GM18505 (cell line): ENCODE data around the gene ITPRID2.
"Not testable (repeated sequence)": the region's sequence is repeated elsewhere in the genome, so short reads cannot be mapped to it uniquely, and the experiment has no call there.

Experiments used
- ATAC-seq: cut with Tn5 transposase; IDR thresholded peaks from one replicate; pipeline ENCODE4 v1.9.1; 2021; ENCODE audit not compliant: unreplicated experiment
- POLR2A ChIP-seq: IDR thresholded peaks from 4 replicates; pipeline ENCODE4 v1.6.1; 2011; ENCODE audit warnings: borderline replicate concordance; ENCODE audit not compliant: insufficient read depth, insufficient read length; ENCODE audit errors: extremely low read depth

ITPRID2 gene

DNA sequence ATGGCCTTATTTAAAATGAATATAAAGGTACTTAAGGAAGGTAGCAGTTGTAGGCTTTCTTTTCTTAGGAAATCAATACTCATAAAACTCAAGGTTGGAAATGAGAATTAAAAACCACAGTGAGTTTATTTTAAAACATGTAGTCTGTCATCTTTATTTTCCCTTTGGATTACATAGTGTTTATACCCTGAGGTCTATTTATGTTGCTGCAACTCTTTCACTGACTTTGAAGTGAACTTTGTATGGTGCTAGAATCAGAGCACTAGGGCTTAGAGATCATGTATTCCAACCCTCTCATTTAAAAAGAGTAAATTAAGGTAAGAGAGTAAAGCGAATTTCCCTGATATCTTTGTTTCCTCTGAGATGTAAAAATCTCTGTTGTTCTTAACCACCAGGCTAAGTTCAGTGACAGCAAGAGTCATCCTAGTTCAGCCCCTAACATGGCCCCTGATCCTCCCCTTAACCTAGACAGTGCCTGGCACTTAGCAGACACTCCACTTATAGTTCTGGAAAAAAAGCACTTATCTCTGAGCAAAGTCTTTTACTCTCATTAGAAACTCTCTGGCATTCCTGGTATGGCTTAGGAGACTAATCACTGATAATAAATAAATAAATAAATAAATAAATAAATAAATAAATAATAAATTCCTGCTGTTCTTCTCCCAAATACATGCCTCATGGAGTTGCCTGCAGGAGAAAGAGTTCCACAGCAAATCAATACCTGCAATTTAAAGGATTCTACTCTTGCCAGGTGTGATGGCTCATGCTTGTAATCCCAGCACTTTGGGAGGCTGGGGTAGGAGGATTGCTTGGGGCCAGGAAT is 61.1 kb downstream of the ITPRID2 start:
- TF ChIP-seq POLR2A: no peak
- no peak for ATAC-seq

DNA sequence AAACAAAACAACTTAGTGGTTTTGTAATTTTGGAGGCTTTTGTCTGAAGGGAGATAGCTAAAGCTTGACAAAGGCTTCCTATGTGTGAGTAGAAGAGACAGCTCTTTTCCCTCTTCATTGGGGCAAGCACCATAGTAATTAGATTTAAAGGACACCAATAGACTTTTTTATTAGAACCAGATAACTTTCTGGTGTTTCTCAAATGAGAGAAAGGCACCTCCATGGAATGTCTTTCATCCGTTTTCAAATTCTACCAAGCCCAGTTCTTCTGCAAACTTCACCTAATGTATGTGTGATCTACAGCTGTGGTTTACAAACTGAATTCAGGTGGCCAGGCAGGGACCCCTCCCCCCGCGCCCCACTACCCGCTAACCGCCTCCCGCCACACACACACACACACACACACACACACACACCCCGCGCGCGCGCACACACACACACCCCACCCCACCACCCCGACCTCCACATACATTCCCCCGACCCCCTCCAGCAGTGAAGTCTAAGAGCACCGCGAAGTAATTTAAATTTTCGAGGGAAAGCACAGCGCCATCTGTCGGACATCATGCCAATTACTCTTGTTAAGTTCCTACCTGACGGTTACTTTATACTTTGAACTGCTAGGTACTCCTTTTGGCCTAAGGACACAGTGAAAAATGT is 62.5 kb downstream of the ITPRID2 start:
- TF ChIP-seq POLR2A: no peak
- peak; percentile 79 for ATAC-seq

DNA sequence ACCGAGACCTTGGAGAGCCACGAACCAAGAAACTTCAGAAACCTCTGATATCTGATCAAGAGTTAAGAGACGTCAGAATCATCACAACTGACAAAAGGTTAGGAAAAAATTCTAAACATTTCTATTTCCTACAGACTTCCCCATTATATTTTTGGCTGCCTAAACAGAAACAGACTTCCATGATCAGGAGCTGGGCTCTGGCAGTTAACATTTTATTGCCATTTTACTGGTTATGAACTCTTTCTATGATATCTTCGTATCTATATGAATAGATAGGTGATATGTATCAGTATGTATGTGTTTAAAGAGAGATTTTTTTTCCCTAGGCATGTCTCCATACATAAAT is 63.0 kb downstream of the ITPRID2 start:
- peak; percentile 7 for ATAC-seq
- no peak for TF ChIP-seq POLR2A

DNA sequence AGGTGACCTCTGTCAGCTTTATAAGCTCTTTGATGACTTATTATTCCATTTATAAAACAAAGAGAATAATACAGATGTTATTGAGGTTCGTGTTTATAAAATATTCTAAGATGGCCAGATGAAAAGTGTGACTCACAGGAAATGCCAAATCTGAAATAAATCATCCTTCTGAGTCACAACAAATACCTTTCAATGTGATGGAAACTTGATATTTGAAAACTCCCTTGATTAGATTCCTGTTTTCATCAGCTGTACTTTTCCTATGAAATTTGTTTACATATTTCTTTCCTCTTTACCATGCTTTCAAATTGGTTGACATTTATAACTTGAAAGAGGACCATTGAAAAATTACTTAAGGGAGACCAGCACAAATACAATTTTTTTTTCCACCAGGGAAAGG is 63.5 kb downstream of the ITPRID2 start:
- TF ChIP-seq POLR2A: no peak
- ATAC-seq: no peak

DNA sequence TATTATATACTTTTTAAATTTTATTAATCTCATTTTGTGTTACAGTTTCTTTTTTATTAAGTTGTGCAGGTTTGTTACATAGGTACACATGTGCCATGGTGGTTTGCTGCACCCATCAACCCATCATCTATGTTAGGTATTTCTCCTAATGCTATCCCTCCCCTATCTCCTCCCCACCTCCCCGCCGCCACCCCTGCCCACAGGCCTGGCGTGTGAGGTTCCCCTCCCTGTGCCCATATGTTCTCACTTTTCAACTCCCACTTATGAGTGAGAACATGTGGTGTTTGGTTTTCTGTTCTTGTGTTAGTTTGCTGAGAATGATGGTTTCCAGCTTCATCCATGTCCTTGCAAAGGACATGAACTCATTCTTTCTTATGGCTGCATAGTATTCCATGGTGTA is 64.3 kb downstream of the ITPRID2 start:
- ATAC-seq: not testable (repeated sequence)

DNA sequence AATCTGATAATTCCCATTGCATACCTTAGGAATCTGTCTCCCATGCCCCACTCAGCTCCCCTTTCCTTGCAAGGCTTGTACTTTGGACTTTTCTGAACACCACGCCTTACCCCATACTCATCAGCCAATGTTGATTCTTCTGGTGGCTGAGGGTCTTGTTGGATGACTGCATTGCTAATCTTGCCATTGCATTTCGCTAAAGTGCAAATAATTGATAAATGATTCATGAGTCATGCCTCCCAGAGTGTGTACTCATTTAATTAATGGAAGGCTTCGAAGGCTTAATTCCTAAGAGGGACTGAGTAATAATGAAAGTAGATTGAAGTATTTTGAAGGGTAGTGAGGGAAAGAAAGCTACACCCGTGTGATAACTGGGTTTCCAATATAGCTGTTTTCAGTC is 66.1 kb downstream of the ITPRID2 start:
- TF ChIP-seq POLR2A: no peak
- ATAC-seq: no peak

DNA sequence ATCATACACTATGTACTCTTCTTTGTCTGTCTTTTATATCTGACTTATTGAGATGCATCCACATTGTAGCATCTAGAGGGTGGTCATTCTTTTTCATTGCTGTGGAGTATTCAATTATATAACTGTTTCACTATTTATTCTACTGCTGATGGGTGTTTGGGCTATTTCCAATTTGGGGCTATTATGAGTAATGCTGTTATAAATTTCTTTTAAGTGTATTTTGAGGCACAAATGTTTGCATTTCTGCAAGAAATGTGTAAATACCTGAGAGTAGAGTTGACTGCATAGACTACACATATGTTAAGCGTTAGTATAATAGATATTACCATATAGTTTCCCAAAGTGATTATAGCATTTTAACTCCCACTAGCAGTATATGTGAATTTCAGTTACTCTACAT is 67.2 kb downstream of the ITPRID2 start:
- TF ChIP-seq POLR2A: no peak
- ATAC-seq: no peak

DNA sequence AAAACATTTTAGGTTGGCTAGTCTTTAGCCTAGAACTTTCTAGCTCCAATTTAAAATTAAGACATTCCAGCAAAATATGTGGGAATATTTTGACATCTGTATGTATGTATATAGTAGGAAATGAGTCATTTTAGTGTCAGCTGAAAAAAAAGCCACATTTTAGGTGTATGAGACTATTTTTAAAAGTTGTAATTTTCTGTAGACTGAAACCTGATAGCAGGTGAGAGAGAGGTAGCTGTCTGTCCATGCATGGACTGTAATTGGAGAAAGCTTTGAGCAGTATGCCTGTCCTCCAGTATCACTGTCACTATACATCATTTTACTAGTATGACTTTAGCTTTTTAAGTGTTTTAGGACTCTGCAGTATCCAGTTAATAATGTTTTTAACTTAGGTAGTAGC is 68.0 kb downstream of the ITPRID2 start:
- no peak for ATAC-seq
- no peak for TF ChIP-seq POLR2A

DNA sequence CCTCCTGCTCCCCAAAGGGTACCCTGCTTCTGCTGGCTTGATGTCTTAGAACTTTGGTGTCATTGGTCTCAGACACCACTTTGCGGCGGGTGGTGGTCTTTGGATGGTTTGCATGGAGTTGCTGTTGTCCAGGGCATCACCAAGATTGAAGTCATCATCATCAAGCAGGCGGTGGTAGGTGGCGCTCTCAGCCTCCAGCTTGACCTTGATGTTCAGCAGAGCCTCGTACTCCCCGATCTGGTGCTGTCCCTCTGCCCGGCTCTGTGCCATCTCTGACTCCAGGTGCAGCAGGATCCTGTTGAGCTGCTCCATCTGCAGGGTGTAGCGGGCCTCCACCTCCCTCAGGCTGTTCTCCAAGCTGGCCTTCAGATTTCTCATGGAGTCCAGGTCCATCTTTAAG is 69.6 kb downstream of the ITPRID2 start:
- not testable (repeated sequence) for ATAC-seq

DNA sequence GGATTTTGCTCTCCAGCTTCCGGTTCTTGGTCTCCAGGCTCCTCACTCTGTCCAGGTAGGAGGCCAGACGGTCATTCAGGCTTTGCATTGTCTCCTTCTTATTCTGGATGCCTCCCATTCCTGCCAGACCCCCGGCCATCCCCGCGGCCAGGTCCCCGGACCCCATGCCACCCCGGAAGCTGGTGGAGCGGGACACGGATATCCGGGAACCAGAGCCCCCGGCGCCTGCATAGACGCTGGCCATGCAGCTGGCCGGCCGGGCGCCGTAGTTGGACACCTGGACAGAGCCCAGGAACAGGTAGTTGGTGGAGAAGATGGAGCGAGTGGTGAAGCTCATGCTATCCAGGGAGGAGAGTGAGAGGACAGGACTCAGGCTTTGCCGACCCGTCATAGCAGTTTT is 70.6 kb downstream of the ITPRID2 start:
- no peak for ATAC-seq
- TF ChIP-seq POLR2A: no peak

DNA sequence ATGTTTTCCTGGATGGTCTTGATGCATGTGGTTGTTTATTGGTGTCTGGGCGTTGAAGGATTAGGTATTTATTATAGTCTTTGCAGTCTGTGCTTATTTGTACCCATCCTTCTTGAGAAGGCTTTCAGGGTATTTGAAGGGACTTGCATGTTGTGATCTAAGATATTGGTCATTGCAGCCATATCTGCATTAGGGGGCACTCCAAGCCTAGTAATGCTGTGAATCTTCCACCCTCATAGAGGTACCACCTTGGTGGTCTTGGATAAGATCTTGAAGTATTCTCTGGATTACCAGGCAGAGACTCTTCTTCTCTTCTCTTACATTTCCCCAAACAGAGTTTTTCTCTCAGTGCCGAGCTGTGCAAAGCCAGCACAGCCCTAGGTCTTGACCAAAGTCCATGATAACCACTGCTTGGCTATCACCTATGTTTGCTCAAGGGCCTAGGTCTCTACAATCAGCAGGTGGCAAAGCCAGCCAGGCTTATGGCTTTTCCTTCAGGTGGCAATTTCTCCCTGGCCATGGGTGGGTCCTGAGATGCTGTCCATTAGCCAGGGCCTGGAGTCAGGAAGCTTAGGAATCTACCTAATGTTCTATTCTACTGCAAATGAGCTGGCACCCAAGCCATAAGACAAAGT is 78.7 kb downstream of the ITPRID2 start:
- no peak for ATAC-seq
- no peak for TF ChIP-seq POLR2A

DNA sequence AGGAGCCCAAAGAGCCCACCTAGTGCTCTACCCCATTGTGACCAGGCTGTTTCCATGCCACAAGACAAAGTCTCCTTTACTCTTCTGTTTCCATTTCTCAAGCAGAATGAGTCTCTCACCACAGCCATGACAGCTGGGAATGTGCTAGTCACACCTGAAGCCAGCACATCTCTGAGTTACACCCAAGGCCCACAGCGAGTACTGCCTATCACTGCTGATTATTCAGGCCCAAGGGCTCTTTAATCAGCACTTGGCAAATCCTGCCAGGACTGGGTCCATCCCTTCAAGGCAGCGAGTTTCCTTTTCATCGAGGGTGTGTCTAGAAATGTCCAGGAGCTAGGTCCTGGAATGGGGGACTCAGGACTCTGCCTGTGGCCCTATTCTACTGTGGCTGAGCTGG is 79.5 kb downstream of the ITPRID2 start:
- TF ChIP-seq POLR2A: no peak
- ATAC-seq: no peak

DNA sequence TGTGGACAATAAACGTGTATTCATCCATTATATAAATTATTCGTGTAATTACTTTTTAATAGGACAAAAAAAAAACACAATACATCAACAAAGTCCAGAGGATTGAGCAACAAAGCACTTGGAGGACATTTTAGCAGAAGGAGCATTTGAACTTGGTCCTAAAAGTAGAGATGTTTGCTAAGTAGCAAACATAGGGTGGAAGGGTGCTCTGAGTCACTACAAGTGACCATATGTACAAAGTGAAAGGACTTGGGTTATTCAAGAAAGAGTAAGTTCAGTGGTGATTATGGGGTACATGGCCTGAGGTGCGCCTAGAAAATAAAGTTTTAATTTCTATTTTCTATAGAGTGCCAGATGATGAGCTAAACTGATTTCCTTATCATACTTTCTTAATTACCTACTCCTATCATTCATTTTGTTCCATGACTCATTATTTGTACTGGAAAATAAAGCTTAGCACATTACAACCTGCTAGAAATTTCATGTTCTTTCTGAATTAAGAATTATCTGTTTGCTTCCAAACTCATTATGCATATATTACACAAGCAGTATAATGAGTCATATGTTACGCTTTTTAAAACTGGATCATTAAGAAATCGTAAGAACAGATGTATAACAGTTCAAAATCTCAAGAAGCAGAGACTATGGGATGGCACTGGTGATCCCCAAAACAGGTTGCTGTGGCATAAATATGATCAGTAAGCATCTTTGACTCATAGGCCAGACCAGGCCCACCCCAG is 81.1 kb downstream of the ITPRID2 start:
- no peak for TF ChIP-seq POLR2A
- ATAC-seq: no peak
